Aorta (tissue), 4 donors: ENCODE results near the gene C12orf54. TPM values are rescaled to one million over a fixed set of nuclear protein-coding genes. Genes with fewer than 3 reads are reported as not detected.

Experiments used
- polyA plus RNA-seq, 2 donors: library from polyadenylated mRNA; stranded (reverse); fragments of 200-250 nt; gene quantifications; one replicate each; pipeline ENCODE4 v1.2.3, GENCODE V29; 2013
- total RNA-seq, 2 donors: library from RNA; stranded (reverse); fragmentation: NEBNext Ultra II Directional; extraction: Animal tissue kit (Norgen Biotek cat#: 25700); gene quantifications; one replicate each; pipeline ENCODE4 v1.2.1, GENCODE V29; 2021
- donor health status: healthy with polysubstance abuse.
- donor health status: Bipolar disorder and iron deficiency.
- donor health status: DM: no; HTN: no; CAD: no.
- donor health status: DM: yes; HTN: yes; CAD: no.

The C12orf54 gene
- total and polyA plus RNA-seq, 4 donors = 0.65 to 2.5 TPM; not detected in 2

Other genes starting within 250 kb of the C12orf54 start
- 10 to 100 TPM; 19.4 to 22.4 TPM for gene ZNF641, start 131.6 kb upstream of the C12orf54 start, total RNA-seq
- 10 to 100 TPM in 1 of 2 donors, 1 to 10 TPM in 1; 9.0 to 15.3 TPM for gene ZNF641, start 131.6 kb upstream of the C12orf54 start, polyA plus RNA-seq
- gene ANP32D, start 9.9 kb upstream of the C12orf54 start, total RNA-seq = not detected
- gene ANP32D, start 9.9 kb upstream of the C12orf54 start, polyA plus RNA-seq = not detected
- not detected for gene OR8S1, start 43.1 kb downstream of the C12orf54 start, total RNA-seq
- gene OR8S1, start 43.1 kb downstream of the C12orf54 start, polyA plus RNA-seq = not detected
- gene LALBA, start 87.5 kb downstream of the C12orf54 start, total RNA-seq = not detected
- not detected for gene LALBA, start 87.5 kb downstream of the C12orf54 start, polyA plus RNA-seq
- 10 to 100 TPM; 23.4 to 25.6 TPM for gene KANSL2, start 199.7 kb downstream of the C12orf54 start, total RNA-seq
- 10 to 100 TPM; 18.7 to 31.0 TPM for gene KANSL2, start 199.7 kb downstream of the C12orf54 start, polyA plus RNA-seq
- gene CCNT1, start 234.2 kb downstream of the C12orf54 start, total RNA-seq = 10 to 100 TPM; 36.7 to 42.0 TPM
- 1 to 10 TPM; 3.9 to 7.4 TPM for gene CCNT1, start 234.2 kb downstream of the C12orf54 start, polyA plus RNA-seq